Stimulated activated CD8-positive, alpha-beta memory T cell treated with anti-CD3 and anti-CD28 coated beads, Interleukin-15, amount 100 ng/mL, for 4 hours (primary cell): Measurements from ENCODE around the gene VWF.

Experiments
- DNase-seq, 2 donors: peaks; one replicate each; pipeline ENCODE4 v3.0.0-alpha.2; 2020; ENCODE audit warnings: low read depth in 2 of 2

The VWF gene

DNA sequence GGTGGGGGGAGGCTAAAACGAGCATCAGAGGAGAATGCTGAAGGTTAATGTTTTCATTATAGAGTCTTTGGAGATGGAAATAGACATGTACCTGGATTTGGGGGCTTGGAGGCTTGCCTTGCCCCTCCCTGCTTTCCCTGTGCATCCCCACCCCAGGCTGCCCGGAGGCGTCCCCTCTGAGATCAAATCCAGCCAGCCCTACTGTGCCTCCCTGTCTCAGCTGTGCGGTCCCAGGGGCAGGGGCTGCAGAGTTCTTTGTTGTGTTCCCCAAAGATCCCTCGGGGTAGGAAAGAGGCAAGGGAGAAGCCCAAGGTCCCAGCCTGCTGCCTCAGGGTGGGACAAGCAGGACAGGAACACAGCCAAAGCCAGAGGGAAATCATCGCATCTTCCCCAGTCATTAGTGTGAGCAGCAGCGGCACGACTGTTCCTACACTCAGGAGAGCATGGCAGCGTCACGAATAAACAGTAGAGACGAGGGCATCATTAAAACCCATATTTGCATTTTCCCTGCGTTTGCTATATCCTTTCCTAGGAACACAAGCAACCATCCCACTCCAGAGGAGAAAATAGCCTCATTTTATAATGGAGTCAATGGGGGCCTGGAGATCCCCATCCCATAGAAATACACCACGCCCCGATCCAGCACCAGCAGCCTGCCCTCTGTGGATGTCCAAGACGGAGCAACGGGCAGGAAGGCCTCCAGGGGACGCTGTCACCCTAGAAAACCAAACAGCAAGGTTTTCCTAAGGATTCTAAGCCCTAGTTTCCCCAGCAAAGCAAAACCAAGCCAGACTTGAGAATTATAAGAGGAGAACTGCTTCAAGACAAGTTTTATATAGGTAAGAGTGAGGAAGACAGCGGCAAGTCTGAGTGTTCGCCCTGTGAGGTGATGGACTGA is 211.8 kb downstream of the VWF start:
- DNase-seq, result no peak

DNA sequence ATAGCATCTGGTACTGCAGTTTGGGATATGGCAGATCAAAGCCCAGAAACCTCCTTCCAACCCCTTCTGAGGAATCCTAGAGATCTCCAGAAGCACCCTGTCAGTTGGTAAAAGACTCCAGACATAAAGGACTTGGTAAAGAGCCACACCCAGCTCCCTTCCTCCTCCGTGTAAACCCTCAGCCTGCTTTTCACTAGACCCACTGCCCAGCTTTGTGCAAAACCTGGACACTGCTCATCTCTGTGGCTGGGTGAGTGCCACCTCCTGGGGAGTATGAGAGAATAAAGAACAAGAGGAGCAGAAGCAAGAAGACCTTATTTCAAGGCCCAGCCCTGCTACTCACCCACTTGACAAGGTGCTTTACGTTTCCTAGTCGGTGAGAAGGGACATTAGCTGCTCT is 212.5 kb downstream of the VWF start:
- DNase-seq, result no peak

DNA sequence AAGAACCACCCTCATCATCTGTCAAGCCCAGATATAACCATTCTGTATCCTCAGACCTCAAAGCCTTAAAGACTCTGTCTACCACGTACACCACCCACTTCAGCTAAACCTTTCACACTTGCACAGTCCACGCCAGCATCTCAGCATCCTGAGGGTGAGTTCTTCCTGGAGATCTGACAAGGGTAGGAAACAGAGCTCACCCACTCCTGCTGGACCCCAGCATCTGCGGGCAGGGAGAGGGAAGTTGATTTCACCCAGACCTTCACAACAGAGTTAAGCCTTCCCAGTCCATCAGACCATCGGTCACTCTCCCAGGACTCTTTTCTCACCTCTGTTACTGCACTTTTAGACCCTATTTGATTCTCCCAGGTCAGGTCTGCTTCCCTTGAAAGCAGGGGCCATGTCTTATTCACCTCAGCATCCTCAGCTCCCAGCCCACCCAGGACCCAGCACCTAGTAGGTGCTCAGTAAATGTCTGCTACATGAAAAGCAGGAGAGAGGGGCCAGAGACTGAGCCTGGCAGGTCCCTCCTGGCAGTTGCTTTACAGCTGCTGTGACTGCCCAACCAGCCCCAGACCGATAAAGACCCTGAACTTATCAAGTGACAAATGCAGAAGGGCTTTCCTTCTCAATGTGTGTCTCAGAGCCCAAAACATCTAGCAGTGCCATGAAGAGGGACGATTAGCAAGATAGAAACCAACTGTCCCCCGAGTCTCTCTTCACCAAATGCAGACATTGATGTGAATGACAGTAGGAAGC is 213.5 kb downstream of the VWF start:
- DNase-seq, result no peak

DNA sequence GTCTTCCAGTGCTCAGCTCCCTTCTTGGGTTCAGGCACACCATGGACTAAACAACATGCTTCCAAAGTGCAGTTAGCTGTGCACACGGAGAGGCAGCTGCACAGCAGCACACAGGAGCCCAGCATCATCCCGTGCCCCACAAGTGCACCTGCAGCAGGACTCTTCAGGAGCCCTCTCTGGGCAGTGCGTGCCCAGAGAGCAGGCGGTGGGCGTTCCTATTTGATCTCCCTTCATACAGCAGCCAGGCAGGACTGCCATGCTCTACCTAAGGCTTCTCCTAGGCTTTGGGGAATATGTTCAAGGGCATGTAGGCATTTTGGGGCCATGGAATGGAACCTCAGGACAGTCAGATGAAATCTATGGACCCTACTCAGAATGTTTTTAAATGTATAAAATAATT is 214.9 kb downstream of the VWF start:
- no peak for DNase-seq

DNA sequence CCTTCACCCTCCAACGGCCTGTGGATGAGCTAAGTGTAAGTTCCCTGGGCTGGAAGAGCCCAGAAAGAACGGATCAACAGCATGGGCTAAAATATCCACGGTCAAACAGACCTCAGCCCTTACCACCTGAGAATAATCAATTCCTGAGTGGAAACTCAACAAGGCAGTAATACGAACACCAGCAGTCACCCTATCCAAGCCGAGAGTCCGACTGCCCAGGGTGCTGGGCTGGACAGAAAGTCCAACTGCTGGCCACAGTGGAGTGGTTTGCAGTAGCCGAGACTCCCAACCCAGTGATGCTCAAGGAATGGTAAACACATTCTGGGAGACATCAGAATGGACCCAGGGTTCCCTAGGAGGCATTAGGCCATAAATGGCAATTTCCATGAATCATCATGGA is 216.2 kb downstream of the VWF start:
- no peak for DNase-seq

DNA sequence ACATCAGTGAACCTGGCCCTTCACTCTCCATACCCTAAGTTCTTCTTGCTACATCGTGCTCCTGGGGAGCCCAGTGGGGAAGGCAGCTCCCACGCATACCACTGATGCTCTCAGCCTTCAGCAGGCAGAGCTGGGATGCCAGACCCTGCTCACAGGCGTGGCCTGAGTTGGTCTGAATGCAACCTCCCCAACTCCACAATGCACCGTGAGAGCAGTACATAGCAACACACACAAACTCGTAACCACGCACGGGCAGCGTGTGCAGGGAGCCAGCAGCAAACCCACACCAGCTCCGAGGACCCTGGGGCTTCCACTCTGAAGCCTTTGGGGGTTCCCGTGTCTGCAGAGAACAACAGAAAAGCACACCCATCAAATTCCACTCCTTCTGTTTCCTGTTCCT is 216.7 kb downstream of the VWF start:
- DNase-seq, result no peak

DNA sequence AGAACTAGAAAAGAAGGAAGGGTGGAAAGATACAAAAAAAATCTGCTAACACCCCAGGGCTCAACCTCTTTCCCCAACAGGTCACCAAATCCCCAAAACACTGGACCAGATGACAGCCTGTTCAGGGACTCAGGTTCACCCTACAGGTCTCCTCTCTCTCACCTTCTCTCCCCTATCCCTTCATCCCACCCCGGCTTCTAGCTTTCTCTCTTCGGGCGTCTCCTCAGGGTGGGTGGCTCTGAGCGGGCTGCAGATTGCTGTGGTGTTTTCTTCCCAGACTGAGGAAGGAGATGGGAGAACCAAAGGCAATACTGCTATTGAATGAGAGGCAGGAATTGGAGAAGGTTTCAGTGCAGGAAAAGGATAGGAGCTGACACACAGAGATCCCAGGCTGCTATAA is 218.7 kb downstream of the VWF start:
- DNase-seq, result no peak

DNA sequence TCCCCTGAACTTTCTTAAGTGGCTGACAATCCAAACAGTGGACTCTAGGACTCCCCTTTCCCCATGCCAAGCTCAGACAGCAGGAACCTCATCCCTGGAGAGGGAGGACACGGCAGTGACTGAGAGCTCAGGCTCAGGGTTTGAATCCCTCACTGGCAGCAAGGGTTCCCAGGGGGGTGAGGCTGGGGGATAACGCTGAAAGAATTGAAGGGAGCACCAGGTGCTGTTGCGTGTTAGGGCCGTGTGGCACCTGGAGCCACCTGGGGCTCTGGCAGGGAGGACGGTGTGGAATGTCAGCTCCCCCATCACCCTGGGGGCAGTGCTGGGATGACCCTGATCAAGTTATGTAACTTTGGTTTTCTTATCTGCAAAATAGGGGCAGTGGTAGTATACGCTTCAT is 219.5 kb downstream of the VWF start:
- DNase-seq, result no peak

DNA sequence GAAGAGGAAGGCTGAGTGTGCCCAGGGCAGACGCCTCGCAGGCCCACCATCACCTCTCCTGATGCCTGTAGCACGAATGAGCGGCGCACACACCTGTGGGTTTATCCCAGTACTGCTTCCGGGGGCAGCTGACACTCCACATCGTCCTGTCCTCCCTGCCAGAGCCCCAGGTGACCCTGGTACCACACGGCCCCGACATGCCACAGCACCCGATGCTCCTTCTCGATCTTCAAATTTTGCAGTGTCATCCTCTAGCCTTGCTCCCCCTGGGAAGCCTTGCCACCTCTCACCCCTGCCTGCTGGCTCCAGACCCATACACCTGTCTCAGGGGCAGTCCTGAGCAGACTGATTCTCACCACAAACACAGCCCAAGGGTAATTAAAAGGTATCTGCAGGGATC is 220.0 kb downstream of the VWF start:
- no peak for DNase-seq

DNA sequence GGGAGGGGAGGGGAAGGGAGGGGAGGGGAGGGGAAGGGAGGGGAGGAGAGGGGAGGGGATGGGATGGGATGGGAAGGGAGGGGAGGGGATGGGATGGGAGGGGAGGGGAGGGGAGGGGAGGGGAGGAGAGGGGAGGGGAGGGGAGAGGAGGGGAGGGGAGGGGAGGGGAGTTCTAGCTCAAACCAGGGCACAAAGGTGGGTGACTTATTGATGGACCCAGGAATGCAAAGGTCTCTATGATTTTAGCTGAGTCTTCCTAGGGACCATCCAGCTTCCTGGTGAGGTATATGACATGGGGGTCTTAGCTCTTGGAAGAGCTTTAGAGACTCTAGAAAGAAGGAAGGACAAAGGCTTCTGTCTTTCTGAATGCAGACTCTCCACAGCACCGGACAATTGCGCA is 221.7 kb downstream of the VWF start:
- no peak for DNase-seq

DNA sequence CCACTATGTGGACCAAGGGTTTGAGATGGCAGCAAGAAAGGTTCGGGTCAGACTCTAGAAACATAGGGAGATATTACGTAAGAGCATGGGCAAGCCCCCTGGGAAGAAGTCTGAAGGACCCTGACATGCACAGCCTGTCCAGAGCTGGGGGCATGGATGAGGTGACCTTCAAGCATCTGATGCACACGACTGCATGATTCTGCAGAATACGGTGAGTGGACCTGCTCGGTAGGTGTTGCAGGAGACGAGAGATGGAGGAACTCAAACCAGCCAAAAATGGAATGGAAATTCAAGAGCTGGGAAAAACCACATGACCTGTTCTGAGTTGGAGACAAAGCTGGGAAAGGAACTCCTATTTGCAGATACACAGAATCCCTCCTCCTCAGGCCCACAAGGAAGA is 223.1 kb downstream of the VWF start:
- no peak for DNase-seq

DNA sequence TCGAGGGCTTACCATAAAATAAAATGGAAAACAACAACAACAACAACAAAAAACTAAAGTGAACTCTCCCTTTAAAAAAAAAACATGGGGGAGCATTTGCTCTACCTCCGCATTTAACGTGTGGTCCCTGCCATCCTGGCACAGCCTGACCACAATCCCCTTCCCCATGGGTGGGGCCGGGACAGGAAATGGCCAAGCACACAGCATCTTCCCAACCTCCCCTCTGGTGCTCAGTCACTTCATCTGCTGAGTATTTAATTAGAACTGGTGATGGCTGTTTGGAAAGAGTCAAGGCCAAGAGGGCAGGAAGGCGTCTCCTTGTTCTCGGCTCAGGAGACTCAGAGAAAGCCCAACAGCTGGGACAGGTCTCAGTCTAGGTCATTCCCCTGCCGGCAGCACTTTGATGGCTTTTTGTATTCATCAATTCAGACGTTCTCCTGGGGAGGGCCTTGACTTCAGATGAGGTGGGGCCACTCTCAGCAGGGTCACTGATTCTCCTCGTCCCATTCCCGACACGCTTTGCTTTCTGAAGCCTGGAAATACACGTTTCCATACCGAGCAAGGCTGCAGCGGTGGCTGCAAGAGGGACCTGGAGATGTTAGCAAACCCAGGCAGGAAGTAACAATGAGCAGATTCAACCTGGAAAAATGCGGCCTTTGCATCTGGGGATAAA is 223.8 kb downstream of the VWF start:
- DNase-seq, result no peak

DNA sequence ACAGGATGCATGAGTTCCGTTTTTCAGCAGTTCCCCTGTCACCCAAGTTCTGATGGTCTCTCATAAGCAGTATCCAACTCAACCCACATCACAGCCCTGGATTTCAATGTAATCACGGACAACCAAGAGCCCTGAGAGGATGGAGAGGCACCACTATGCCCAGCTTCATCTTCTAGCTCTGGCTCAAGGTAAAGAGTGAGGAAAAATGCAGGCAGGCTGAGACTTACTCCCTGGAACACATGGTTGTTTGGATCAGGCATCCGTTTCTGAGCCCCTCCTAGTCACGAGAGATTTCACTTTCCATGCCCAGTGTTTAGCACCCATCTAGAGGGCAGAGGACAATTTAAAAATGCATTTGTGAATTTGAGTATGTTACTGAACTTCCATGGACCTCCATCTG is 224.4 kb downstream of the VWF start:
- no peak for DNase-seq

DNA sequence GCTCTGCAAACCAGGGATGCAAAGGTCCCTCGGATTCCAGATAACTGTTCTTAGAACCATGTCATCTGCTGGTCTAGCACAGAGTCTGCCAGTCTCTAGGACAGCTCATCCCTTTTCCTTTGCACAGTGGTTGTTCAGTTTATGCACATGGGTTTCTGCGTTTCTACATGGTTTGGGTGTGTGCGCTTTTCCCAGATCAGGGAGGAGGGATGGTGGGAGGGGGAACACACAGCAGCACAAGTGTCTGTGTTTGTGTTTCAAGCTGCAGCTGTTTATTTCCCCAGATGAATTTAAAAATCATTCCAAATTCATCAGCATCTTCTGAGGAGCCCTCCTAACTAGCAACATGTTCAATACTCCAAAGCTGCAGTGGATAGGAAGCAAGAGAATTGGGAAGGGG is 224.8 kb downstream of the VWF start:
- DNase-seq, result no peak

DNA sequence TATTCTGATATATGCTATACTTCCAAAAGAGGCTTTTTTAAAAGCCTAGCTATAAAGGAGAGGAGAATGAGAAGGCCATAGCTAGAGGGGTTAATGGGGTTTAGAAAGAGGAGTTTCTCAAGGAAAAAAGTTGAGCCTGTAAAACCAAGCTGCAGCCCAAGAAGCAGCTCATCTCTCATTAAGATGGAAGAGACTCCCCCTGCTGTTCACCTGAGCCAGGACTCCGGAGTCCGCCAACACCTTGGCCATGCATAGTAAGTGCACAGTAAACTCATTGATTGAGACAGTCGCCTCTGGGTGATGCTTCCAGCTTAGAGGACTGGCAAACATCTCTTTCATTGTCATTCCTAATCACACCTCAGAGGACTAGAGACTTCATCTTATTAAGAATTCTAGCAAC is 225.6 kb downstream of the VWF start:
- no peak for DNase-seq
